ENCODE measurements around the gene PIGQ. TPM values are rescaled to one million over a fixed set of nuclear protein-coding genes. Genes with fewer than 3 reads are reported as not detected.

The PIGQ gene
- total and polyA plus RNA-seq, 3 donors from 2014 or later = 80.5 to 123 (median 95.4) TPM

GRCh38 chr16:534856-535445 is 34.8 kb upstream of the PIGQ start:
- H3K27ac ChIP-seq = no peak overlapping the region
- H3K36me3 ChIP-seq (ENCODE audit: low read depth, missing control alignments) = no peaks in the 10 kb centered on the region

GRCh38 chr16:535446-536405 is 34.0 kb upstream of the PIGQ start:
- Histone ChIP-seq H3K4me1 (peaks cover 16% of the 10 kb centered on the region), H3K27me3 (no peaks in the 10 kb centered on the region), H3K9me3 (no peaks in the 10 kb centered on the region), H3K27ac (no peak overlapping the region), H3K4me3 (no peak overlapping the region), H3K36me3 (ENCODE audit: low read depth, missing control alignments) (no peaks in the 10 kb centered on the region)
- 91% methylated on average over 5 to 34 of the region's 39 CpGs for WGBS, 2 donors
- no peak for TF ChIP-seq POLR2A (IDR thresholded peaks at IDR 0.05)
- no peak for TF ChIP-seq CTCF (IDR thresholded peaks at IDR 0.05)
- intact Hi-C loops (cut with DNase I; ENCODE audit: low total_unique reads) = no loop called here
- no peak for DNase-seq

More at GRCh38 chr16:534856-535445, 34.8 kb upstream of the PIGQ start:
- TF ChIP-seq CTCF (IDR thresholded peaks at IDR 0.05) (no peak), POLR2A (IDR thresholded peaks at IDR 0.05) (no peak)
- intact Hi-C loops (cut with DNase I; ENCODE audit: low total_unique reads) = no loop called here
- no peak for DNase-seq
- Histone ChIP-seq H3K4me3 (no peak overlapping the region), H3K9me3 (no peaks in the 10 kb centered on the region), H3K4me1 (peaks cover 18% of the 10 kb centered on the region), H3K27me3 (no peaks in the 10 kb centered on the region)
- WGBS, 2 donors = 94 to 100% methylated on average over 9 to 26 of the region's 27 CpGs

DNA sequence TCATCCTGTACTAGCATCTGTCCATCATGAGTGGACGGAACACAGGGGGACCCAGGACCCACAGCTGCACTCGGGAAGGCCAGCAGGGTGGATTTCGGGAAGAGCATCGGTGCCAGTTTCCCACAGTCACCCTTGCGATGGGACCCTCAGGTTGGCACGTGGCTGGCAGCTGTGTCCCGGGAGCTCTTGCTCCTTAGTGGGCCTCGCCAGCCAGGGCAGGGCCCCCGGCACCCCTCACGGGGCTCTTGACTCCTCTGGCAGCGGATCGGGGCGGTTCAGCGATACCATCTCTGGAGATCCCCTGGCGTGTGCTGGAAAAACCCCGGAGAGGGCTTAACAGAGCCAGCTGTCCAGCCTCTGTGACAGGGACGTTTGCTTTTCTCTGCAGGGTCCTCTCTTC is 33.0 kb upstream of the PIGQ start:
- no peak overlapping the region for H3K27ac ChIP-seq
- H3K4me1 ChIP-seq = peaks cover 16% of the 10 kb centered on the region
- no peaks in the 10 kb centered on the region for H3K9me3 ChIP-seq
- no peak for DNase-seq
- TF ChIP-seq POLR2A (IDR thresholded peaks at IDR 0.05) (no peak), CTCF (IDR thresholded peaks at IDR 0.05) (no peak)
- no peaks in the 10 kb centered on the region for H3K36me3 ChIP-seq (ENCODE audit: low read depth, missing control alignments)
- intact Hi-C loops (cut with DNase I; ENCODE audit: low total_unique reads) = no loop called here
- H3K27me3 ChIP-seq = no peaks in the 10 kb centered on the region
- no peak overlapping the region for H3K4me3 ChIP-seq
- WGBS, 2 donors = 90 to 94% methylated on average over 2 to 17 of the region's 17 CpGs

- intact Hi-C loops (cut with DNase I; ENCODE audit: low total_unique reads) = no loop called here
- no peaks in the 10 kb centered on the region for H3K36me3 ChIP-seq (ENCODE audit: low read depth, missing control alignments)
Observed at GRCh38 chr16:537415-538335, 32.1 kb upstream of the PIGQ start.

More at GRCh38 chr16:537415-538335, 32.1 kb upstream of the PIGQ start:
- Histone ChIP-seq H3K4me3 (no peak overlapping the region), H3K9me3 (no peaks in the 10 kb centered on the region), H3K4me1 (peaks cover 16% of the 10 kb centered on the region), H3K27ac (no peak overlapping the region), H3K27me3 (no peaks in the 10 kb centered on the region)
- TF ChIP-seq POLR2A (IDR thresholded peaks at IDR 0.05) (no peak), CTCF (IDR thresholded peaks at IDR 0.05) (no peak)
- WGBS, 2 donors = 96% methylated on average over 52 to 60 of the region's 60 CpGs
- no peak for DNase-seq

All from testis (tissue), 3 donors.